Stomach smooth muscle (tissue), 2 donors: Measurements from ENCODE around the gene INPP5A.

Source experiments
- H3K27ac ChIP-seq: one replicate; pipeline ENCODE4 v1.7.0; 2013; ENCODE audit warnings: mild to moderate bottlenecking, low read length, inconsistent platforms
- H3K27me3 ChIP-seq, 2 donors: one replicate each; pipeline ENCODE4 v1.7.0; 2013; ENCODE audit warnings: low read length in 2 of 2; ENCODE audit not compliant: insufficient read depth in 2 of 2, control insufficient read depth in 1 of 2
- H3K36me3 ChIP-seq, 2 donors: one replicate each; pipeline ENCODE4 v1.7.0; 2013; ENCODE audit warnings: low read length in 2 of 2; ENCODE audit not compliant: control insufficient read depth in 2 of 2, insufficient read depth in 2 of 2
- H3K4me1 ChIP-seq: one replicate; pipeline ENCODE4 v1.7.0; 2013; ENCODE audit warnings: low read length; ENCODE audit not compliant: control insufficient read depth, insufficient read depth
- H3K4me3 ChIP-seq, 2 donors: one replicate each; pipeline ENCODE4 v1.7.0; 2013; ENCODE audit warnings: low read length in 2 of 2
- H3K9ac ChIP-seq, 2 donors: one replicate each; pipeline ENCODE4 v1.7.0; 2013; ENCODE audit warnings: low read length in 2 of 2, mild to moderate bottlenecking in 1 of 2
- H3K9me3 ChIP-seq, 2 donors: one replicate each; pipeline ENCODE4 v1.7.0; 2013; ENCODE audit warnings: low read length in 2 of 2; ENCODE audit not compliant: control insufficient read depth in 2 of 2
- donor health status: healthy.
- donor health status: Pancreatic carcinoma.

The INPP5A gene

DNA sequence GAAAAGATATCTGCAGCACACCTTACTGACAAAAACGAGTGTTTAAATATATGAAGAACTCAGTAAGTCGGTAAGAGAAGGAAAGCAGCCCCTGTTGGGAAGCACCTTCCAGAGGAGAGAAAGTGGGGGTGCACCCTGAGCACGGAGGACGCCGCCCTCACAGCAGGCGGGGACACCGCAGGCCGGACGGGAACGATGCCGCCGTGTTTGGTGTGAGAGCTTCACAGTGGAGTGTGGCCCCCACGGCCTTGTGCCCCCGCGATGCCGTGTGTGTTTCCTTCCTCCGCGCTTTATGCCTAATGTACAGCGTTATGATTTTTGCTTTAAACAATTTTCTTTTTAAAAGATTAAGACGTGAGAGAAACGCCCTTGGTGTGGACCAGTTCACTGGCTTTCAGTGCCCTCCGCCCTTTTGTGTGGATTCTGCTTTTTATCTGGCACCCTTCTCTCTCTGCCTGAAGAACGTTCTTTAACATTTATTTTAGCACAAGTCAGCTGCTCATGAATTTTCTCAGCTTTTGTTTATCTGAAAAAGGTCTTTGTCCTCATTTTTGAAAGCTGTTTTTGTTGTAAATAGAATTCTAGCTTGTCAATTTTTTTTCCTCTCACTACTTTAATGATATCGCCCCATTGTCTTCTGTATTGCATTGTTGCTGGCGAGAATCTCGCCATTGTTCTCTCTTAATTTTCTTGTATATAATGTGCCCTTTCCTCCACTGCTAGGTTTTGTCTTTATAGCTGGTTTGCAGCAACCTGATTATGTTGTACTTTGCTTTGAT is 110.7 kb downstream of the INPP5A start:
- H3K27me3 ChIP-seq = no peaks in the 10 kb centered on the region
- no peak overlapping the region for H3K27ac ChIP-seq
- no peaks in the 10 kb centered on the region for H3K9me3 ChIP-seq
- H3K4me1 ChIP-seq = peaks cover 34% of the 10 kb centered on the region
- no peak overlapping the region for H3K9ac ChIP-seq
- H3K4me3 ChIP-seq = no peak overlapping the region
- H3K36me3 ChIP-seq = peaks cover 0 to 20% of the 10 kb centered on the region in 2 donors

DNA sequence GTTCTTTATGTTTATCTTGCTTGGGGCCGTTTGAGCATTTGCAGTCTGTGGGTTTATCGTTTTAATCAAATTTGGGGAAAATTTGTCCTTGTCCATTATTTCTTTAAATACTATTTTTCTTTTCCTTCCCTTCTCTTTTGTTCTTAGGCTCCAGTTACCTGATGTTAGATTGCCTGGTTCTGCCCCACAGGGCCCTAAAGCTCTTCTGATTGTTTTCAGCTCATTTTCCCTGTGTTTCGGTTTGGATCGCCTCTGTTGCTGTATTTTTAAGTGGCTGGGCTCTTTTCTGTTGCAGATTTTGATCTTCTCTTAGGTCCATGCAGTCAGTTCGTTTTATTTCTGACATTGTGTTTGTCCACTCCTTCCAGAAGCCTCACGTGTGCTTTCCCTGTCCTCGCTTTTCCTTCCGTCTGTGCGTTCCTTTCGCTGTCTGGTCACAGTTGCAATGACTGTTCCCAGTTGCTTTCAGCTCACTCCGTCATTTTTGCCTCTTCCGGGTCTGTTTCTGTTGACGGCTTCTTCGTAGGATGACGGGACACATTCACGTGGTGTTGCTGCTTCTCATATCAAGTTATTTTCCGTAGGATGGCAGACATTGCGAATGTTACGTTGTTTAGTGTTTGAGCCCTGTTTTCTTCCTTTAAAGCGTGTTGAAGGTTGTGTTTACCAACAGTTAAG is 111.4 kb downstream of the INPP5A start:
- no peaks in the 10 kb centered on the region for H3K9me3 ChIP-seq
- peak overlapping the region in 1 of 2 donors; percentile 36 for H3K9ac ChIP-seq
- H3K4me3 ChIP-seq = peak overlapping the region in 1 of 2 donors; percentile 3
- H3K4me1 ChIP-seq = peaks cover 31% of the 10 kb centered on the region
- peaks cover 0 to 22% of the 10 kb centered on the region in 2 donors for H3K36me3 ChIP-seq
- H3K27me3 ChIP-seq = no peaks in the 10 kb centered on the region
- no peak overlapping the region for H3K27ac ChIP-seq

DNA sequence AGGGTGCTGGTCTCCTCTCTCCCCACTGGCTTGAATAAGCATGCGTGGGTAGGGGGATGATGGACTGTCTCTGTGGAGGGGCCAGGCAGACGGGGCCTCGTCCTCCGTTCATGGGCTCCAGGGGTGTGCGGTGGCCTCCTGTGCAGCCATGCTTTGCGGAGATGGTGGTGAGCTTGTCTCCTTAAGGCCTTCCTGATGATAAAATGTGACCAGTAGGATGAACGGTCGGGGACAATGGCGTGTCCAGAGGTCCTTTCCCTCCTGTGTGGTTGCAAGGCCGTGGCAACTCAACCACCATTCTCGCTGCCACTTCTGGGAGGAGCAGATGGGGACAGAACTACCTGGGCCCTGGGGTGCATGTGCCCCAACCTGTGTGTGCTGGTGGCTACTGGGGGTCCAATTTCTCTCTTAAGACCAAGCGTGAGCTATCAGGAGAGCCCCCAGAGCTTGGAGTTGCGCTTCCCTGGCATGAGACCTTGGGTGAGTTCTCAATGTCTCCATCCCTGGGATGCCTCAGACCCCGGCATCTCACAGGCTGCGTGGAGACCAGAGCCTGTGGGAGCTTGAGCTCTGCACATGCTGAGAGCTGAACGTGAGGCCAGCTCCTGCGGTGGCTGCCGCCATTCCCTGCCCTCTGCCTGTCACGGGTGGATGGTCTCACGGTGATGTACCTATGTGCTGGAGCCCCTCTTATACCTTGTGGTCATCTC is 112.2 kb downstream of the INPP5A start:
- Histone ChIP-seq H3K4me1 (peaks cover 28% of the 10 kb centered on the region), H3K9me3 (no peaks in the 10 kb centered on the region), H3K9ac (no peak overlapping the region), H3K36me3 (peaks cover 0 to 22% of the 10 kb centered on the region in 2 donors), H3K27ac (no peak overlapping the region), H3K4me3 (no peak overlapping the region), H3K27me3 (no peaks in the 10 kb centered on the region)

DNA sequence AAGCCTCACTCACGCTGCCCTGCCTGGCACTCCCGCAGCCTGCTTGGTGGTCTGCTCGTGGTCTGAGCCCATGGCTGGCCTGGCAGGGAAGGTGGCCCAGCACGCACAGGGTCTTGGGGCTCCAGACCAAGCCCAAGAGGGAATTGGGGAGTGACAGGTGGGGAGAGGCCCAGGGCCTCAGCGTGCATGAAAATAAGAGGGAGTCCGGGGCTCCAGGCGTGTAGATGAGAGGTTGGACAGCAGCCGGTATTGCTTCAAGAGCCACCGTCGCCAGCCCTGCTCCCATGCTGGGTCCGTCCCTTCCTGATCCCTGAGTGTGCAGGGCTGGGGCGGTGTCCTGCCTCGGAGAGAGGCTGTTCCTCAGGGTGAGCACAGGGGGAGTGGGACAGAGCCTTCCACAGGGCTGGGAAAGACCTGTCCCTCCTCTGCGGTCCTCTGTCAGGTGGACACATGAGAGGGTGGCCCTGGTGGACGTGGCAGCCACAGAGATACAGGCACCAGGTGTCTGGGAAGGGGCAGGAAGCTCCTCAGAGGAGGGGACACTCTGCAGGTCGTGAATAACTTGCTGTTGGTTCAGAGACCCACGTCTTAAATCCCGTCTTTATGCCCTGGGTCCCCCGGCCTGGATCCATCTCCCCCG is 113.1 kb downstream of the INPP5A start:
- Histone ChIP-seq H3K27ac (no peak overlapping the region), H3K4me1 (peaks cover 24% of the 10 kb centered on the region), H3K4me3 (no peak overlapping the region), H3K27me3 (no peaks in the 10 kb centered on the region), H3K9me3 (no peaks in the 10 kb centered on the region), H3K36me3 (peaks cover 0 to 22% of the 10 kb centered on the region in 2 donors), H3K9ac (no peak overlapping the region)

DNA sequence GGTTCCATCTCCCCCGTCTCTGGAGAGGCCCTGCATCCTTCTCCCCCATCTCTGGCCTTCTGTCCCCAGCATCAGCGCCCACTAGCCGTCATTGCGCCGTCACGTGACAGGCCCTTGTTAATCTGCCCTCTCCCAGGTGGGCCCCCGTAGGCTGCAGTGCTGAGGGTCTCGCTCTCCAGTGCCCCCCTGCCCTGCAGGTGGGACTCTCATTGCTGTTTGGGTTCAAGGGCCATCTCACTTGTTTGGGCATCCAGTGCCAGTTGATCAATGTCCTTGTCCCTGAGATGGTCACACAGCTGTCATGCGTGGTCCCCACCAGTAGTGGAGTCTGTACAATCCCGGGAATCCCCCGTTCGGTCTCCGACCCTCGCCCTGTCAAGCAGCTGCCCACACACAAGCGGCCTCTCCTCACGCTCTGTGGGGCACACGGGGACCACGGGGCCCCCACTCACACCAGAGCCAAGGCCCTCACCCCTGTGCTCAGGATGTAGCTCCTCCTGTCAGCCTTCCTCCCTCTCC is 114.0 kb downstream of the INPP5A start:
- H3K27ac ChIP-seq = no peak overlapping the region
- no peaks in the 10 kb centered on the region for H3K9me3 ChIP-seq
- H3K9ac ChIP-seq = no peak overlapping the region
- no peak overlapping the region for H3K4me3 ChIP-seq
- H3K4me1 ChIP-seq = peaks cover 20% of the 10 kb centered on the region
- no peaks in the 10 kb centered on the region for H3K27me3 ChIP-seq
- peaks cover 0 to 22% of the 10 kb centered on the region in 2 donors for H3K36me3 ChIP-seq

DNA sequence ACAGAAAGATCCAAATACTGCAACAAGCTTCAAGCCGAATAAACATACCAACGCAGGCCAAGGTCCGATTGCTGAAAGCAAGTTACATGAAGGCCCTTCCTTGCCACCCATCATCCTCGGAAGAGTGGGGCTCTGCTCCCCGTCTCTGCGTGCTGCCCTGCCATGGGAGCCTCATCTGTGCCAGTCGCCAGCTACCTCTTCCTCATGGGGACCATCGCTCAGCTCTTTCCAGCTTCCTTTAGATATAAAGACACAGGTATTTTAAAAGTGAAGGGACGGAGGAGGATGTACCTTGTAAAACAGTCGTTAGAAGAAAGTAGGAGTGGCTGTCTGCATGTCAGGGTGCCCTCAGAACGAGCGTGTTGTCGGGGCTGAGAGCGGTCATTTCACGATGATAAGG is 114.9 kb downstream of the INPP5A start:
- H3K27me3 ChIP-seq = no peaks in the 10 kb centered on the region
- H3K4me1 ChIP-seq = peaks cover 25% of the 10 kb centered on the region
- H3K9ac ChIP-seq = no peak overlapping the region
- H3K27ac ChIP-seq = no peak overlapping the region
- no peak overlapping the region for H3K4me3 ChIP-seq
- no peaks in the 10 kb centered on the region for H3K9me3 ChIP-seq
- peaks cover 0 to 22% of the 10 kb centered on the region in 2 donors for H3K36me3 ChIP-seq

DNA sequence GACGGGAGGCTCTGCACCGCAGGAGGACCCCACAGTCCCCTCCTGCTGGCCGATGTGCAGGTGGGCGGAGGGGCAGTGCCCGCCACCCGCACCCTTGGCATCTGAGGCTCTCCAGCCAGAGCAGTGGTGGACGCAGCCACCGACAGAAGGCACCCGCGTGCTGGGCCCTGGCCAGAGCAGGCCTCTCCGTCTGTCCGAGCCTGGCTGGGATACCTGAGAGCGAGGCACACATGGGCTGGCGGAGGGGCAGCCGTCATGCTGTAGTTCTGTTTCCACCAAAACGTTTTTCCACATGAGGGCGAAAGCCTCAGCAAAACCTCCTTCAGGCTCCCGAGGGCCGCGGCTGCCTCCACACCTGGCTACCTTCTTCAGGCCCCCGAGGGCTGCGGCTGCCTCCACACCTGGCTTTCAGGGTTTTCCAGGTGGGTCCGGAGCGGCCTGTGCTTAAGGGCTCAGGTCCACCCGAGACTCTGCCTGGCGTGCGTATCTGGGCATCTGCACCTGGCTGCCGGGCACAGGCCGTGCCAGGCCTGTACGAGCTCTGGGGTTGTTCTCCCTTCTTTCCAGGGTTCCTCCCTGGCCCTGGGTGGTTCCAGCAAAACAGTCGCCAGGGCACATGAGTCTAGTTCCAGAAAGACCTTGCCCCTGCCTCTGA is 115.5 kb downstream of the INPP5A start:
- H3K9ac ChIP-seq = no peak overlapping the region
- no peak overlapping the region for H3K4me3 ChIP-seq
- H3K9me3 ChIP-seq = no peaks in the 10 kb centered on the region
- H3K36me3 ChIP-seq = peaks cover 0 to 22% of the 10 kb centered on the region in 2 donors
- H3K4me1 ChIP-seq = peaks cover 25% of the 10 kb centered on the region
- no peak overlapping the region for H3K27ac ChIP-seq
- no peaks in the 10 kb centered on the region for H3K27me3 ChIP-seq

DNA sequence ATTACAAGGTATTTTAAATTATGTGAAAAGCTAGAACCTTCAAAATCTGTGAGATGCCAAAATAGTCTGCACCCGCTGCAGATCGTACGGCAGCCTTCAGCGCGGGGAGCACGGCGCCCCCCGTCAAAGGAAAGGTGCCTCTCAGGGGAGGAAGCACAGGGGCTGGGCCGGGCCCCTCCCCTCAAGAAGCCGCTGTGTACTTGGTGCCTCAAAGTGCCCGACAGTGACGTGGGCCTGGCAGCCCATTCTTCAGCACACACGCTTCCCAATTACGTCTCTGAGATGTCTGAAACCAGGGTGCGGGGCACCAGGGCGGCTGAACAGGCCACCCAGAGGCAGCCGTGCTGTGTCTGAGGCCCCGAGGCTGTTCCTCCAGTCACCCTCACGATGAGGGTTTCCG is 116.1 kb downstream of the INPP5A start:
- H3K27me3 ChIP-seq = no peaks in the 10 kb centered on the region
- no peak overlapping the region for H3K9ac ChIP-seq
- no peak overlapping the region for H3K4me3 ChIP-seq
- H3K36me3 ChIP-seq = peaks cover 0 to 23% of the 10 kb centered on the region in 2 donors
- H3K4me1 ChIP-seq = peaks cover 21% of the 10 kb centered on the region
- H3K27ac ChIP-seq = no peak overlapping the region
- no peaks in the 10 kb centered on the region for H3K9me3 ChIP-seq

DNA sequence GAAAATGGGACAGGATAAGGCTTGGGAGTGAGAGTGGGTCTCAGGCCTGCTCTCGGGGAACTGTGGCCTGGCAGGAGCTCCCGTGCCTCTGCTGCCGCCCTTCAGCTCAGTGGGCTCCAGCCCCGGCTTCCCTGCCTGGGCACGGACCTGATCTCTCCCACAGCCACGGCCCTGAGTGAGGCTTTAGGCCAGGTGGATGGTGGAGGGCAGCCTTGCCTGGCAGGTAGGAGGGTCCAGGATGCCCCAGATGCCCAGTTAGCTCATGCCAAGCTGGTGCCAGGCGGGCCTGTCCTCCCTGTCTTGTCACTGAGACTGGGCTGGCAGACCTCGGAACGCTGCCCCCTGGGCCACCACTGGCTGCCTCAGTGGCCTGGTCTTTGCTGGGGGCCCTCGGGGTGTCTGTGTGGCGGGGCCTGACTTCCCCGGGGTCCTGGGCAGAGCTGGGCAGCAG is 116.6 kb downstream of the INPP5A start:
- Histone ChIP-seq H3K4me1 (peaks cover 19% of the 10 kb centered on the region), H3K9me3 (no peaks in the 10 kb centered on the region), H3K36me3 (peaks cover 0 to 26% of the 10 kb centered on the region in 2 donors), H3K9ac (no peak overlapping the region), H3K27ac (no peak overlapping the region), H3K27me3 (no peaks in the 10 kb centered on the region), H3K4me3 (no peak overlapping the region)
